UCSD-AML1 (cell line): Measurements from ENCODE around the gene MAN2B2.
"Not testable (repeated sequence)": the region's sequence is repeated elsewhere in the genome, so short reads cannot be mapped to it uniquely, and the experiment has no call there.

Experiments used
- DNase-seq: peaks from one replicate; lab custom pipeline; 2025; ENCODE audit not compliant: unreplicated experiment; lab: John Stamatoyannopoulos, UW

The MAN2B2 gene

DNA sequence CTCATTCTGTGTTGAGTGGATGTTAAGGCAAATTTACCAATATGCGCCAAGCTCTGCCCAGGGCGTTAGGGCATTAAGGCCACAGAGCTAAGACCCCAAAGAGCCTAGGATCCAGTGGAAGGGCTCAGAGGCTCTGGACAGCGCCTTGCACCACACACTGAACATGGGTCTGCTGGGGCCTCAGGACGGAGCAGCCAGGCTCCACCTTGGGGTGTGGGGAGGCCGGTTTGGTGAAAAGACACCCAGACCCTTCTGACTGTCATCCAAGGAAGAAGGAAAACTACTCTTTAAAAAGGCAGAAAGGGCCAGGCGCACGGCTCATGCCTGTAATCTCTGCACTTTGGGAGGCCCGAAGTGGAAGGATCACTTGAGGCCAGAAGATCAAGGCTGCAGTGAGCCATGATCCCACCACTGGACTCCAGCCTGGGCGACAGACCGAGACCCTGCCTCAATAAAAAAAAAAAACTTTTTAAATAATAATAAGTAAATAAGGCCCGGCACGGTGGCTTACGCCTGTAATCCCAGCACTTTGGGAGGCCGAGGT is 64.2 kb downstream of the MAN2B2 start:
- DNase-seq, result no peak

DNA sequence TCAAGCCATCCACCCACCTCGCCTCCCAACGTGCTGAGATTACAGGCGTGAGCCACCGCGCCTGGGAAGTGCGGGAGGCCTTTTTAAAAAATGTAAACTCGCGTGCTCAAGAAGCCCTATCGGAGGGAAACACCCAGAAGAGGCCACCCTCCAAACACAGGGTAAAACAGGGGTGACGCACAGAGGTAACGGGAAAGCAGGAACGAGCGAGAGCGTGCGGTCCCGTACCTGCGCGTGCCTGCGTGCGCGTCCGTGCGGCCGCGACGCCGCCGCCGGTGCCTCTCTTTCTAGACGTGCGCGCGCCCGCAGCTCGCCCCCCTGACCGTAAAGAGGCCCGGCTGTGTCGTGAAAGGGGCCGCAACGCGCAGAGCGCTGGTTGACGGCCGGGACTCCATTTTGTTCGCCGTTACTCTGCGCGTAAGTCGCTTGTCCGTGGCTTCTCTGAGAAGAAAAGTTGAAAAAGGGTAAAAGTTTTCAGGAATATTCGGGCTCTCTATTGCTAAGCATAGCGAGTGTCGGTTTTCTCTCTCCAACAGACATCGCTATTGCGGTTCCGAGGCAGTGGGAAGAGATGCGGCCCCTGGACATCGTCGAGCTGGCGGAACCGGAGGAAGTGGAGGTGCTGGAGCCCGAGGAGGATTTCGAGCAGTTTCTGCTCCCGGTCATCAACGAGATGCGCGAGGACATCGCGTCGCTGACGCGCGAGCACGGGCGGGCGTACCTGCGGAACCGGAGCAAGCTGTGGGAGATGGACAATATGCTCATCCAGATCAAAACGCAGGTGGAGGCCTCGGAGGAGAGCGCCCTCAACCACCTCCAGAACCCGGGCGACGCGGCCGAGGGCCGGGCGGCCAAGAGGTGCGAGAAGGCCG is 65.5 kb downstream of the MAN2B2 start, which contains the start of gene MRFAP1:
Gene MRFAP1 (plus strand): TSS at position 394 of the 872 bp plus-strand sequence. CDS start 178 bp downstream, at position 572.
- DNase-seq, result peak; percentile 94

DNA sequence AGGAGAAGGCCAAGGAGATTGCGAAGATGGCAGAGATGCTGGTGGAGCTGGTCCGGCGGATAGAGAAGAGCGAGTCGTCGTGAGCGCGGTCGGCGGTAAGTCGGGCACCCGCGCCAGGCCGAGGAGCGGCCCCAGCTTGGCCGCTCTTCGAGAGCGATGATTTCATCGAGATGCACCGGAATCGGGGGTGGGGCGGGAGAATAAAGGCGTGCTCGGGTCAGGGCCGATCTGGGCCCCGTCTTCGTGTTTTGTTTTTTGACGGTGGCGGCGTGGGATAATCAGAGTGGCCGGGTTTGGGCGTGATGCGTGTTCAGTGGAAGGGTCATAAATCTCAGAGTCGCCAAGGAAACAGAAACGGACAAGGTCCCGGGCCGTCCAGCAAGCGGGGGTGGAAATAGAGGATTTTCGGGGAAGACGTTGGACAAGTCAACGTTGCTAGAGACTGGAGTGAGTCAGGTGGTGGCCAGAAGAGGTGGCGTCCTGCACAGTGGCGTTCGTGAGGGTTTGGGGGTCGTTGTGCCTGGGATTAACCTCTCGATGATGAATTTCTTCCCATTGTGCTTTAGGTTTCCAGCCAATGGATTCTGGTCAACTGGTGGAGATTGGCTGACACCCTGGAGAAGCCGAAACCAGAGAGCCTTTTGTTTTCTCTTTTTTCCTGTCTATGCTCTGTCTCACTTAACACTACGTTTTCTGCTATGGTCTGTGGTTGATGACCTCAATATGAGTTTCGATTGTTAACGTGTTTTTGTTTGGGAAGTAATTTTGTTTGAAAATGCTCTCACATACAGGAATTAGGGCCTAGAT is 66.4 kb downstream of the MAN2B2 start:
- no peak for DNase-seq

DNA sequence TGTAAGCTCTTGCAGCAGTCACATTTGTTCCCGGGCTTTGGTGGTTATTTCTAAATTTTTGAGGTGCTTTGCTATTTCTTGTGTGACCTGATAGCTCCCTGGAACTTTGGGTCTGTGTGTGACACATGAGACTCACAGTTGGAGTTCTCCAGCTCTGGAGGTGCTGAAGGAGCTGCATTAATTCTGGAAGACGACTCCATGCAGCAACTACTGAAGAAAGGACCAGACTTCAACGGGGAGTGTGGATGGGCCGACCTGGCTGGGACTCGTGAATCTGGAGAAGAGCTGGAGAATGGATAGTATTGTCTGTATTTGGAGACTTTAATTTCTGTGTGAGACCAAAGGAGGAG is 67.0 kb downstream of the MAN2B2 start:
- no peak for DNase-seq

DNA sequence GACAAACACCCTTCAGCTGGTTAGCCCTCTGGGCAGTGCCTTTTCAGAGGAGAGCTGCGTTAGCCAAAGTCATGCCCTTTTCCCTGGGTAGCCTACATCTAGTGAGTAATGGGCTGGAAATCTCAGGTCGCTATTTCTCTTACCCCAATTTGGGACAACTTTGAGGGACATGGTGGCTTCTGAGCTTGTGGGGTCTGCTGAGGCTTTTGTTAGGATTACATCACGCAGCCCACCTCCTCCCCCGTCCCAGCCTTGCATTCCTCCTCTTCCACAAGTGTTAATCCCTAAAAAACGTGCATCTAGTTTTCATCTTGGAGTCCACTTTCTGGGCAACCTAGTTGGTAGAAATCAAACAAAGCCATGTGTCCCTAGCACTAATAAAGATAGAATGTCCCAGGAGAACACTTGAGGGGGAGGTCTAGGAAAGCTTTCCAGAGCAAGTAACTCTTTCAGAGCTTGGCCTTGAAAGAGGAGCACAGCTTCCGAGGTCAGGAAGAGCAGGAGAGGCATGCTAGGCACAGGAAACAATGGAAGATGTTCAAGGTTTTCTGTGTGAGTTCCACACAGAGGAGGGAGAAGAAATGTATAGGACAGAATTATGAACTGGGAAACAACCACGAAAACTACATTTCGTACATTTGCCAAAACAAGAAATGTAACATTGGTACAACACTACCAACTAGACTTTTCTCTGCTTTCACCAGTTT is 68.3 kb downstream of the MAN2B2 start:
- DNase-seq, result no peak

DNA sequence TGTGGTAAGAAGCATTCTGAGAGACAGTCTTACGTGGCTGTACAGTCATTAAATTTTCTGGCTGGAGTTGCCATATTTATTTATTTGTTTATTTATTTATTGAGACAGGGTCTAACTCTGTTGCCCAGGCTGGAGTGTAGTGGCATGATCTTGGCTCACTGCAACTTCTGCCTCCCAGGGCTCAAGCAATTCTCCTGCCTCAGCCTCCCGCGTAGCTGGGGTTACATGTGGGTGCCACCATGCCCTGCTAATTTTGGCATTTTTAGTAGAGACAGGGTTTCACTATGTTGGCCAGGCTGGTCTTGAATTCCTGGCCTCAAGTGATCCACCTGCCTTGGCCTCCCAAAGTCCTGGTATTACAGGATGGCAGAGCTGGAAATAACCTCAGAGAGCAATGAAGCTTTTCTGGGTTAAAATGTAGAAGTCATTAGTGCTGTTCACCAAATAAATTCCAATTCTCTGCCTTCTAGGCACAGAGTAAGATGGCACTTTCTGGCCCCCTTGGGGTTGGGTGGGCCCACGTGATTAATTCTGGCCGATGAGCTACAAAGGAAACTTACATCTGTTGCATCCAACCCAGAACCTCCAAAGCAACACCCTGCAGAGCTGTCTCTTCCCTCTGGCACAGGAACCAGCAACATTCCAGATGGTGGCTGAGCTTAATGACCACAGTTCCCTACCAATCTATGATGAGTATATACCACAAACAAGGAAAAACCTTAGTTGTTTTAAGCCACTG is 70.0 kb downstream of the MAN2B2 start:
- no peak for DNase-seq

DNA sequence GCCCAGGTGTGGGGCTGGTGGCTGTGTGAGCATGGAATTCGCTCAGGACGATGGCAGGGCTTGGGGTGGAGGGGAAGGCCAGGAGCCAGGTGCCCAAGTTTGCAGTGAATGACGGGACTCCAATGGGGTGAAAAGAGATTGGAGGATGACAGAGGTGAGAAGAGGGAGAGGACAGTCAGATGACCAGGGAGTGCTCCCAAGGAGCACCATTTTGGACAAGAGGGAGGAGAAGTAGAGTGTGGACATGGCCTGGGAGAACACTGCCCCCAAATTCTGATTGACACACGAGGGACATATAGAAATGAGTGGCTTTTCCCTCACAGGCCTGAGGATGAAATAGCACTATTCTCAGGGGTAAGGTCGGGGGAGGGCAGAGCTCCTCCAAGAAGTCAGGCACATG is 72.2 kb downstream of the MAN2B2 start:
- no peak for DNase-seq

DNA sequence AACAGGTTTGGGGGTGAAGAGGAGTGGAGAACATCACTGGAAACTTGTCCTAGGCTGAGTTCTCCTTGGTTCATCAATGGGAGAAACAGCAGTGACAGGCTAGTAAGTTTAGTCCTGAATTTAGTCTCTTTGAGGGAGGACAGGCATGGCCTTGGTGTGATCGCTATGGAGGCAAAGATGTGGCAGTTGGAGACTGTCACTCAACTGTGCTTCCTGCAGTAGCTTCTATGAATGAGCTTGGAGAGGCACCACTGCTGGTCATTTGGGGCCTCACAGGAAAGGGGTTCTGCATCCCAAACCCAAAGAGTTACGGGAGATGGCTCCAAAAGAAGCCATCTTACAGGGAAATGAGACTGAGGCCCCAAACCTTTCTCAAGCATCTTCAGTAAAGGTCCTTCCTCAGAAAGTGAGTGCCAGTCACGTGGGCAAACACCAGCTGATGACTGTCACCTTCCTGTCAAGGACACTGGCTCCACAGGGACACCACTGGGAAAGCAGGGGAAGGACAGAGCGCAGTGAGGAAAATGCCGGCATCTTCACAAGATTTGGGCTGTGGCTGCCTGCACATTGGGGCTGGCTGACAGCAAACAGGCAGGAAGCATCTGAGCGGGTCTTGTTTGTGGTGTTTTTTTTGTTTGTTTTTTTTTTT is 72.7 kb downstream of the MAN2B2 start:
- DNase-seq, result no peak

DNA sequence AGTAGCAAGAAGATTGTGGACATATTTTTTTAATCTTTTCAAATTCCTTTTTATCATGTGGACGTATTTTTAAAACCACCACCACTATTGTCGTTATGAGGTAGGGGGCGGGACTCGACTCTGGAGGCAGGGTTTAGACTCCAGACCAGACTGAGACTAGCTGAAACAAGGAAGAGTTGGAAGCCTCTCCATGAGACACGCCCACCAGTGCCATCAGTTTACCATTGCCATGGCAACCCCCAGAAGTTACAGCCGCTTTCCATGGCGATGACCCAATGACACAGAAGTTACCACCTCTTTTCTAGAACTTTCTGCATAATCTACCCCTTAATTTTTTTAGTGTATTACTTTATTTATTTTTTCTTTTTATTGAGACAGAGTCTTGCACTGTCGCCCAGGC is 74.2 kb downstream of the MAN2B2 start:
- no peak for DNase-seq

DNA sequence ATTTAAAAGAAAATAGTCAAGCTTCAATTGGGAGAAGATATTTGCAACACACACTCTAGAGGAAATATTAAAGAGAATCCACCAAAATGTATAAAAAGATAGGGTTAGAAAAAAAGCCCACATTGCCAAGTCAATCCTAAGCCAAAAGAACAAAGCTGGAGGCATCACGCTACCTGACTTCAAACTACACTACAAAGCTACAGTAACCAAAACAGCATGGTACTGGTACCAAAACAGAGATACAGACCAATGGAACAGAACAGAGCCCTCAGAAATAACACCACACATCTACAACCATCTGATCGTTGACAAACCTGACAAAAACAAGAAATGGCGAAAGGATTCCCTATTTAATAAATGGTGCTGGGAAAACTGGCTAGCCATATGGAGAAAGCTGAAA is 79.2 kb downstream of the MAN2B2 start:
- DNase-seq, result not testable (repeated sequence)

DNA sequence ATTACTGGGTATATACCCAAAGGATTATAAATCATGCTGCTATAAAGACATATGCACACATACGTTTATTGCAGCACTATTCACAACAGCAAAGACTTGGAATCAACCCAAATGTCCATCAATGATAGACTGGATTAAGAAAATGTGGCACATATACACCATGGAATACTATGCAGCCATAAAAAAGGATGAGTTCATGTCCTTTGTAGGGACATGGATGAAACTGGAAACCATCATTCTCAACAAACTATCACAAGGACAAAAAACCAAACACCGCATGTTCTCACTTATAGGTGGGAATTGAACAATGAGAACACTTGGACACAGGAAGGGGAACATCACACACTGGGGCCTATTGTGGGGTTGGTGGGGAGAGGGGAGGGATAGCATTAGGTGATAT is 80.3 kb downstream of the MAN2B2 start:
- not testable (repeated sequence) for DNase-seq

DNA sequence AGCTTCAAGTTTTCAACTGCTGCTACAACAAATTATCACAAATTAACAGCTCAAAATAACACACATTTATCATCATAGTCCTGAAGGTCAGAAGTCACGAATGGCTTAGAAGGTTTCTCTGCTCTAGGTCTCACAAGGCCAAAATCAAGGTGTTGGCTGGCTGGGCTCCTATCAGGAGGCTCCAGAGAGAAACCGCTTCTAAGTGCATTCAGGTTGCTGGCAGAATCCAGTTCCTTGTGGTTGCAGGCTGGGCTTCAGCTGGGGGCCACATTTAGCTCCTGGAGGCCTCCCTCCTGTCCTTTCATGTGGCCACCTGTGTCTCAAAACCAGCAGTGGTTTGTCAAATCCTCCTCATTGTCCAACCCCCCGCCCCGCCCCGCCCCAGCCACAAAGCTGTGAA is 80.9 kb downstream of the MAN2B2 start:
- DNase-seq, result no peak

DNA sequence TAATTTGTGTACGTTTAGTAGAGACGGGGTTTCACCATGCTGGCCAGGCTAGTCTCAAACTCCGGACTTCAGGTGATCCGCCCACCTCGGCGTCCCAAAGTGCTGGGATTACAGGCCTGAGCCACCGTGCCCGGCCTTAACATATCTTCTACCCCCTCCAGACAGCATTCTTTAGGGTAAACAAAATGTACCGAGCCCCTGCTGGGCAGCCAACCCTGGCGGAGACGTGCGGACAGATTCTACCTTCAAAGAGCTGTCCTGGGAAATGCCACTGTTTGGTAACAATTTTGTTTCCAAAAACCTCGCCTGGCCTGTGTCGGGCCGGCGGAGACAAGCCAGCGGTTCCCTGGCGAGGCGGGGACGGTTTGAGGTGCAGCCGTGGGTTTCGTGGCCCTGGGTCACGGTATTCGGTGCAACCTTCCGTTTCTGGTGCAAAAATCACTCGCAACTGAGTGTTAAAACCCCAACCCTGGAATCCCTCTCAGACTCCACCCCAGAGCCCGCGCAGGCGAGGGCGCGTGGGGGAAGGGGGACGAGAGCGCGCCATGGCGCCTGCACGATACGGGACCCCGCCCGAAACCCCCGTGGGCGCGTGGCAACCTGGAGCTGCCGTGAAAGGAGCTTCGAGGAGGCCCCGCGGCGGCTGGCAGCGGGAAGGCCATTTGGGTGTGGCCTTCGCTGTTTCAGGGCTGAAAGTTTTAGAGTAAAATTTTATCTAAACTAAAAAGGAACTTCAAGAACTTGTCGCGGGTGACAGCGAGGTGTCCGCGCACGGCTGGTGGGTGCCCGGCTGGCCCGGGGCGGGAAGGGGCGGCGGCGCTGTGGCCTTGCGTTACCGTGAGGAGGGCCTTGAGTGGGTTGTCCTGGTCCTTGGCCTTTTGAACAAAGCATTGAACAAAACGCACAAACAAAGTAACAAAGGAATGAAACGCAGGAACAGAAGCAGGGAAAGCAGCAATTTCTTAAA is 82.5 kb downstream of the MAN2B2 start:
- no peak for DNase-seq

DNA sequence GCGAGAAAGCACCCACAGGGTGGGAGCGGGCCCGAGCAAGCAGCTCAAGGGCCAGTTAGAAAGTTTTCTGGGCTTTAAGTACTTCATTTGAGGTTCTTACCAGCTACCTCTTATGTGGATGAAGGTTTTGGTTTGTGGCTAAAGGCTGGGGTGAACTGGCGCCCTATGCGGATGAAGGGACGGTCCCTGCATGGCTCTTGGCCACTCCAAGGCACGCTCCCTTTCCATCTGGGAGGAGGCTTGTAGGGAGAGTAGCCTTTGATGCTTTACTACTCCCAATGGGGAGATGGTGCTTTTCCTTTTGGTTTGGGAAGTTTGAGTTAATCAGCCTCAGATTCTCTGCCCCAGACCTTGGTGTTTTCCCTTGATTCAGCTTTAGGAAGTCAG is 83.2 kb downstream of the MAN2B2 start:
- no peak for DNase-seq

DNA sequence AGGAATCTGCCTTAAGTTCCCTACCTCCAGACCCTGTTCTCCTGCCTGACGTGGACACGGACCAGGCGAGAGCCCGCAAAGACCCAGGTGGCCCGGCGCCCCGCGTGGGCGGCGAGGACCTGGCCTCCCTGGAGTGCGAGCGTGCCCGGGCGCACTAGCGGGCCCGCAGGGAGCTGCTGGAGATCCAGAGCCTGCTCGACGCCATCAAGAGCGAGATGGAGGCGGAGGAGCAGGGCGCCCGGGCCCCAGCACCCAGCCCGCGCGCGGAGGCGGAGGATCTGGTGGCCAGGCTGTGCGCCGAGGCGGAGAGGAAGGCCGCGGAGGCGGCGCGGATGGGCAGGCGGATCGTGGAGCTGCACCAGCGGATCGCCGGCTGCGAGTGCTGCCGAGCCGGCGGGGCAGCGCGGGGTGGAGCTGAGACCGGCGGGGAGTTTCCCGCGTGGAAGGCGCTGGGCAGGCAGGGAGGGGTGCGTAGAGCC is 83.6 kb downstream of the MAN2B2 start:
- no peak for DNase-seq

DNA sequence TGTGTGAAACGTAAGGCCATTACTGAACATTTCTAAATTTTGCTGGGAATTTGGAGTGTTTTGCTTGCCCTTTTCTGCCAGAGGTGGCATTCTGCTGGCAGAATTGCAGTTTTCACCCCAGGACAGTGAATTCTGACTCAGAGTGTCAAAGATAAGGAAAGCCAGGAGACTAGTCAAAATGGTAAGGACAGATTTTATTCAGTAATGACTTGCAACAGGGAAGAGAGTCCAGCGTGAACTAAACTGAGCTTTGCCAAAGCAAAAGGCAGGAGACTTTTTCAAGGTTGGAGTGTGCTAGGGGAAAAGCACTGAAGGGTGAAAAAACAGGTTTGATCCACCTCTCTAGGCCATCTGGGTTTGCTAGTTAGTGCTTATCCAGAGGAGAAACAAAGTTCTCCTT is 84.9 kb downstream of the MAN2B2 start:
- no peak for DNase-seq

DNA sequence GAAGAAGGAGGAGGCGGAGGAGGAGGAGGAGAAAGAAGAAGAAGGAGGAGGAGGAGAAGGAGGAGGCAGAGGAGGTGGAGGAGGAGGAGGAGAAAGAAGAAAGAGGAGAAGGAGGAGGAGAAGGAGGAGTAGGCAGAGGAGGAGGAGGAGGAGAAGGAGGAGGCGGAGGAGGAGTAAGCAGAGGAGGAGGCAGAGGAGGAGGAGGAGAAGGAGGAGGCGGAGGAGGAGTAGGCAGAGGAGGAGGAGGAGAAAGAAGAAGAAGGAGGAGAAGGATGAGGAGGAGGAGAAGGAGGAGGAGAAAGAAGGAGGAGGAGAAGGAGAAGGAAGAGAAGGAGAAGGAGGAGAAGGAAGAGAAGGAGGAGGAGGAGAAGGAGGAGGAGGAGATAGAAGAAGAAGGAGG is 85.4 kb downstream of the MAN2B2 start:
- no peak for DNase-seq

DNA sequence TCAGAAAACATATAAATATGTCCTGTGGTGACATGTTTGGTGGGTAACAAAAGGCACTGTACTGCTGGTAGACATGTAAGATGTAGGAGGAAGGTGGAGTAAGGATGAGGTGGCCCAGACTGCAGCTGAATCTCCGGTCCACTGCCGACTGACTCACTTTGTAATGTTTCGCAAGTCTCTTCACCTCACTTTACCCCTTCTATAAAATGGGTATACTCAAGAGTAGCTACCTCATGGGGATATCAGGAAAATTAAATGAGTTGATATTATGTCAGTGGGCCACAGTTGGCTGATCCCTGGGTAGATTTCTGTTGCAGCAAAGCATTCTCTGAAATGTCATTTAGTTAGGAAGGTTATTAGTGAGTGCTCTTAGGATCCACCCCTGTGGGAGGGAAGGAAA is 87.6 kb downstream of the MAN2B2 start:
- DNase-seq, result no peak
